Measurements from ENCODE around the gene MED26.

MED26 gene

GRCh38 chr19:16590876-16591802 is 36.9 kb downstream of the MED26 start:
- no peak for DNase-seq
- TF ChIP-seq CTCF (IDR thresholded peaks at IDR 0.05; ENCODE audit: low read depth, low read length, missing control alignments): no peak
- Histone ChIP-seq H3K27ac (no peak overlapping the region), H3K4me3 (ENCODE audit: low read depth, low read length) (no peak overlapping the region), H3K36me3 (replicated peaks) (no peaks in the 10 kb centered on the region), H3K27me3 (replicated peaks) (no peaks in the 10 kb centered on the region)
- in situ Hi-C loops (cut with HindIII; ENCODE audit: low pct_ligation_motif_present, low sequenced_read_pairs): no loop called here

GRCh38 chr19:16589917-16590316 is 38.1 kb downstream of the MED26 start:
- Histone ChIP-seq H3K4me3 (ENCODE audit: low read depth, low read length) (no peak overlapping the region), H3K27ac (no peak overlapping the region), H3K27me3 (replicated peaks) (no peaks in the 10 kb centered on the region), H3K36me3 (replicated peaks) (no peaks in the 10 kb centered on the region)
- in situ Hi-C loops (cut with HindIII; ENCODE audit: low pct_ligation_motif_present, low sequenced_read_pairs): no loop called here
- no peak for TF ChIP-seq CTCF (IDR thresholded peaks at IDR 0.05; ENCODE audit: low read depth, low read length, missing control alignments)
- DNase-seq: no peak

GRCh38 chr19:16588824-16589577 is 39.0 kb downstream of the MED26 start:
- TF ChIP-seq CTCF (IDR thresholded peaks at IDR 0.05; ENCODE audit: low read depth, low read length, missing control alignments): no peak
- Histone ChIP-seq H3K4me3 (ENCODE audit: low read depth, low read length) (no peak overlapping the region), H3K36me3 (replicated peaks) (no peaks in the 10 kb centered on the region), H3K27ac (no peak overlapping the region), H3K27me3 (replicated peaks) (no peaks in the 10 kb centered on the region)
- in situ Hi-C loops (cut with HindIII; ENCODE audit: low pct_ligation_motif_present, low sequenced_read_pairs): no loop called here
- DNase-seq: no peak

- in situ Hi-C loops (cut with HindIII; ENCODE audit: low pct_ligation_motif_present, low sequenced_read_pairs): no loop called here
- no peak overlapping the region for H3K4me3 ChIP-seq (ENCODE audit: low read depth, low read length)
Measured at GRCh38 chr19:16587833-16588823, 39.9 kb downstream of the MED26 start.

More at GRCh38 chr19:16587833-16588823, 39.9 kb downstream of the MED26 start:
- Histone ChIP-seq H3K36me3 (replicated peaks) (no peaks in the 10 kb centered on the region), H3K27ac (no peak overlapping the region), H3K27me3 (replicated peaks) (no peaks in the 10 kb centered on the region)
- TF ChIP-seq CTCF (IDR thresholded peaks at IDR 0.05; ENCODE audit: low read depth, low read length, missing control alignments): no peak
- no peak for DNase-seq

Data from brain microvascular endothelial cell (primary cell).